Measurements from ENCODE around the gene ADCY2.

Gene ADCY2

GRCh38 chr5:7503564-7503963, 107.6 kb downstream of the ADCY2 start:
- no peak for DNase-seq

- DNase-seq = no peak
Observed at GRCh38 chr5:7515284-7515914, 119.5 kb downstream of the ADCY2 start.

GRCh38 chr5:7516253-7516652, 120.3 kb downstream of the ADCY2 start:
- no peak for DNase-seq

- no peak for DNase-seq
Observed at GRCh38 chr5:7517006-7517405, 121.1 kb downstream of the ADCY2 start.

- DNase-seq = peak in 1 of 56 donors; percentile 3
Observed at GRCh38 chr5:7518947-7519560, 123.1 kb downstream of the ADCY2 start.

- DNase-seq = no peak
Observed at GRCh38 chr5:7519564-7519963, 123.6 kb downstream of the ADCY2 start.

- DNase-seq = no peak
Observed at GRCh38 chr5:7529880-7530279, 133.9 kb downstream of the ADCY2 start.

GRCh38 chr5:7533941-7534340, 138.0 kb downstream of the ADCY2 start:
- no peak for DNase-seq

- no peak for DNase-seq
Observed at GRCh38 chr5:7534505-7534904, 138.6 kb downstream of the ADCY2 start.

GRCh38 chr5:7537573-7537972, 141.6 kb downstream of the ADCY2 start:
- DNase-seq = no peak

- no peak for DNase-seq
Observed at GRCh38 chr5:7539571-7539970, 143.6 kb downstream of the ADCY2 start.

GRCh38 chr5:7540736-7541485, 145.0 kb downstream of the ADCY2 start:
- DNase-seq = no peak

- no peak for DNase-seq
Observed at GRCh38 chr5:7541898-7542297, 146.0 kb downstream of the ADCY2 start.

- DNase-seq = no peak
Observed at GRCh38 chr5:7546555-7546954, 150.6 kb downstream of the ADCY2 start.

- peak in 1 of 56 donors; percentile 10 for DNase-seq
Observed at GRCh38 chr5:7548596-7548995, 152.7 kb downstream of the ADCY2 start.

GRCh38 chr5:7565559-7565958, 169.6 kb downstream of the ADCY2 start:
- no peak for DNase-seq

GRCh38 chr5:7576023-7576715, 180.2 kb downstream of the ADCY2 start:
- peak in 40 of 56 donors; percentile 5 to 72 (median 30) for DNase-seq

GRCh38 chr5:7577381-7577780, 181.4 kb downstream of the ADCY2 start:
- no peak for DNase-seq

- no peak for DNase-seq
Observed at GRCh38 chr5:7578071-7578470, 182.1 kb downstream of the ADCY2 start.

- DNase-seq = no peak
Observed at GRCh38 chr5:7584749-7585148, 188.8 kb downstream of the ADCY2 start.

GRCh38 chr5:7585807-7586206, 189.9 kb downstream of the ADCY2 start:
- DNase-seq = no peak

GRCh38 chr5:7586480-7586879, 190.5 kb downstream of the ADCY2 start:
- DNase-seq = no peak
